ENCODE data around the gene DGCR6.
"Not testable (repeated sequence)": the region's sequence is repeated elsewhere in the genome, so short reads cannot be mapped to it uniquely, and the experiment has no call there.

The DGCR6 gene

GRCh38 chr22:18911535-18911934 is 5.4 kb downstream of the DGCR6 start:
- not testable (repeated sequence) for H3K27me3 ChIP-seq (ENCODE audit: control insufficient read depth, insufficient read depth, low read length); H3K9me3 ChIP-seq (ENCODE audit: control insufficient read depth, insufficient read depth, low read depth, low read length); H3K4me1 ChIP-seq (ENCODE audit: control insufficient read depth, insufficient read depth, low read length); H3K36me3 ChIP-seq (ENCODE audit: control insufficient read depth, insufficient read depth, low read length); H3K27ac ChIP-seq (ENCODE audit: low read depth, low read length); H3K9ac ChIP-seq (ENCODE audit: low read length); H3K4me3 ChIP-seq (ENCODE audit: low read depth, low read length)

GRCh38 chr22:18912264-18912946 is 6.3 kb downstream of the DGCR6 start:
- H3K36me3 ChIP-seq (ENCODE audit: control insufficient read depth, insufficient read depth, low read length); H3K9me3 ChIP-seq (ENCODE audit: control insufficient read depth, insufficient read depth, low read depth, low read length); H3K9ac ChIP-seq (ENCODE audit: low read length); H3K4me3 ChIP-seq (ENCODE audit: low read depth, low read length); H3K4me1 ChIP-seq (ENCODE audit: control insufficient read depth, insufficient read depth, low read length); H3K27me3 ChIP-seq (ENCODE audit: control insufficient read depth, insufficient read depth, low read length); H3K27ac ChIP-seq (ENCODE audit: low read depth, low read length): not testable (repeated sequence)

GRCh38 chr22:18914558-18914957 is 8.4 kb downstream of the DGCR6 start:
- H3K9ac ChIP-seq (ENCODE audit: low read length); H3K36me3 ChIP-seq (ENCODE audit: control insufficient read depth, insufficient read depth, low read length); H3K27me3 ChIP-seq (ENCODE audit: control insufficient read depth, insufficient read depth, low read length); H3K27ac ChIP-seq (ENCODE audit: low read depth, low read length); H3K4me1 ChIP-seq (ENCODE audit: control insufficient read depth, insufficient read depth, low read length); H3K9me3 ChIP-seq (ENCODE audit: control insufficient read depth, insufficient read depth, low read depth, low read length); H3K4me3 ChIP-seq (ENCODE audit: low read depth, low read length): not testable (repeated sequence)

- H3K4me1 ChIP-seq (ENCODE audit: control insufficient read depth, insufficient read depth, low read length); H3K9ac ChIP-seq (ENCODE audit: low read length); H3K4me3 ChIP-seq (ENCODE audit: low read depth, low read length); H3K27me3 ChIP-seq (ENCODE audit: control insufficient read depth, insufficient read depth, low read length); H3K9me3 ChIP-seq (ENCODE audit: control insufficient read depth, insufficient read depth, low read depth, low read length); H3K27ac ChIP-seq (ENCODE audit: low read depth, low read length); H3K36me3 ChIP-seq (ENCODE audit: control insufficient read depth, insufficient read depth, low read length): not testable (repeated sequence)
Observed at GRCh38 chr22:18915550-18915949, 9.4 kb downstream of the DGCR6 start.

GRCh38 chr22:18917818-18918217 is 11.7 kb downstream of the DGCR6 start:
- not testable (repeated sequence) for H3K27me3 ChIP-seq (ENCODE audit: control insufficient read depth, insufficient read depth, low read length); H3K36me3 ChIP-seq (ENCODE audit: control insufficient read depth, insufficient read depth, low read length); H3K4me1 ChIP-seq (ENCODE audit: control insufficient read depth, insufficient read depth, low read length); H3K9ac ChIP-seq (ENCODE audit: low read length); H3K9me3 ChIP-seq (ENCODE audit: control insufficient read depth, insufficient read depth, low read depth, low read length); H3K27ac ChIP-seq (ENCODE audit: low read depth, low read length); H3K4me3 ChIP-seq (ENCODE audit: low read depth, low read length)

- not testable (repeated sequence) for H3K9me3 ChIP-seq (ENCODE audit: control insufficient read depth, insufficient read depth, low read depth, low read length); H3K4me3 ChIP-seq (ENCODE audit: low read depth, low read length); H3K4me1 ChIP-seq (ENCODE audit: control insufficient read depth, insufficient read depth, low read length); H3K27me3 ChIP-seq (ENCODE audit: control insufficient read depth, insufficient read depth, low read length); H3K36me3 ChIP-seq (ENCODE audit: control insufficient read depth, insufficient read depth, low read length); H3K9ac ChIP-seq (ENCODE audit: low read length); H3K27ac ChIP-seq (ENCODE audit: low read depth, low read length)
Observed at GRCh38 chr22:18920257-18920902, 14.3 kb downstream of the DGCR6 start.

GRCh38 chr22:18925368-18926064 is 19.4 kb downstream of the DGCR6 start:
- Histone ChIP-seq H3K9ac (ENCODE audit: low read length) (no peak overlapping the region), H3K9me3 (ENCODE audit: control insufficient read depth, insufficient read depth, low read depth, low read length) (no peaks in the 10 kb centered on the region), H3K27ac (ENCODE audit: low read depth, low read length) (no peak overlapping the region), H3K36me3 (ENCODE audit: control insufficient read depth, insufficient read depth, low read length) (no peaks in the 10 kb centered on the region), H3K4me3 (ENCODE audit: low read depth, low read length) (no peak overlapping the region), H3K27me3 (ENCODE audit: control insufficient read depth, insufficient read depth, low read length) (no peaks in the 10 kb centered on the region), H3K4me1 (ENCODE audit: control insufficient read depth, insufficient read depth, low read length) (no peaks in the 10 kb centered on the region)

GRCh38 chr22:18927020-18927419 is 20.9 kb downstream of the DGCR6 start:
- H3K36me3 ChIP-seq (ENCODE audit: control insufficient read depth, insufficient read depth, low read length): no peaks in the 10 kb centered on the region

GRCh38 chr22:18927573-18927972 is 21.5 kb downstream of the DGCR6 start:
- no peaks in the 10 kb centered on the region for H3K27me3 ChIP-seq (ENCODE audit: control insufficient read depth, insufficient read depth, low read length)
- H3K9ac ChIP-seq (ENCODE audit: low read length): no peak overlapping the region
- H3K9me3 ChIP-seq (ENCODE audit: control insufficient read depth, insufficient read depth, low read depth, low read length): no peaks in the 10 kb centered on the region
- no peak overlapping the region for H3K4me3 ChIP-seq (ENCODE audit: low read depth, low read length)
- no peaks in the 10 kb centered on the region for H3K4me1 ChIP-seq (ENCODE audit: control insufficient read depth, insufficient read depth, low read length)
- no peaks in the 10 kb centered on the region for H3K36me3 ChIP-seq (ENCODE audit: control insufficient read depth, insufficient read depth, low read length)
- no peak overlapping the region for H3K27ac ChIP-seq (ENCODE audit: low read depth, low read length)

More at GRCh38 chr22:18927020-18927419, 20.9 kb downstream of the DGCR6 start:
- Histone ChIP-seq H3K9me3 (ENCODE audit: control insufficient read depth, insufficient read depth, low read depth, low read length) (no peaks in the 10 kb centered on the region), H3K27me3 (ENCODE audit: control insufficient read depth, insufficient read depth, low read length) (no peaks in the 10 kb centered on the region), H3K27ac (ENCODE audit: low read depth, low read length) (no peak overlapping the region), H3K4me1 (ENCODE audit: control insufficient read depth, insufficient read depth, low read length) (no peaks in the 10 kb centered on the region), H3K9ac (ENCODE audit: low read length) (no peak overlapping the region), H3K4me3 (ENCODE audit: low read depth, low read length) (no peak overlapping the region)

- no peak overlapping the region for H3K27ac ChIP-seq (ENCODE audit: low read depth, low read length)
Observed at GRCh38 chr22:18929459-18929858, 23.3 kb downstream of the DGCR6 start.

GRCh38 chr22:18931905-18932652 is 26.0 kb downstream of the DGCR6 start:
- Histone ChIP-seq H3K9me3 (ENCODE audit: control insufficient read depth, insufficient read depth, low read depth, low read length) (no peaks in the 10 kb centered on the region), H3K4me3 (ENCODE audit: low read depth, low read length) (no peak overlapping the region), H3K27me3 (ENCODE audit: control insufficient read depth, insufficient read depth, low read length) (no peaks in the 10 kb centered on the region), H3K4me1 (ENCODE audit: control insufficient read depth, insufficient read depth, low read length) (no peaks in the 10 kb centered on the region), H3K27ac (ENCODE audit: low read depth, low read length) (no peak overlapping the region), H3K9ac (ENCODE audit: low read length) (no peak overlapping the region), H3K36me3 (ENCODE audit: control insufficient read depth, insufficient read depth, low read length) (no peaks in the 10 kb centered on the region)

More at GRCh38 chr22:18929459-18929858, 23.3 kb downstream of the DGCR6 start:
- H3K9ac ChIP-seq (ENCODE audit: low read length): no peak overlapping the region
- no peaks in the 10 kb centered on the region for H3K4me1 ChIP-seq (ENCODE audit: control insufficient read depth, insufficient read depth, low read length)
- no peak overlapping the region for H3K4me3 ChIP-seq (ENCODE audit: low read depth, low read length)
- H3K9me3 ChIP-seq (ENCODE audit: control insufficient read depth, insufficient read depth, low read depth, low read length): no peaks in the 10 kb centered on the region
- no peaks in the 10 kb centered on the region for H3K36me3 ChIP-seq (ENCODE audit: control insufficient read depth, insufficient read depth, low read length)
- H3K27me3 ChIP-seq (ENCODE audit: control insufficient read depth, insufficient read depth, low read length): no peaks in the 10 kb centered on the region
